ENCODE data around the gene HIP1R.

Gene HIP1R

GRCh38 chr12:122878780-122879612, 43.7 kb downstream of the HIP1R start:
- no peaks in the 10 kb centered on the region for H3K36me3 Mint-ChIP-seq (ENCODE audit: low read depth)
- peaks cover 86% of the 10 kb centered on the region for H3K4me1 Mint-ChIP-seq
- H3K27ac Mint-ChIP-seq, result peak overlapping the region; percentile 30 to 79 (median 77)
- H3K9me3 Mint-ChIP-seq, result no peaks in the 10 kb centered on the region
- no peaks in the 10 kb centered on the region for H3K27me3 Mint-ChIP-seq (ENCODE audit: low read depth)
- no peak overlapping the region for H3K4me3 Mint-ChIP-seq
- TF ChIP-seq, protein P1, sequence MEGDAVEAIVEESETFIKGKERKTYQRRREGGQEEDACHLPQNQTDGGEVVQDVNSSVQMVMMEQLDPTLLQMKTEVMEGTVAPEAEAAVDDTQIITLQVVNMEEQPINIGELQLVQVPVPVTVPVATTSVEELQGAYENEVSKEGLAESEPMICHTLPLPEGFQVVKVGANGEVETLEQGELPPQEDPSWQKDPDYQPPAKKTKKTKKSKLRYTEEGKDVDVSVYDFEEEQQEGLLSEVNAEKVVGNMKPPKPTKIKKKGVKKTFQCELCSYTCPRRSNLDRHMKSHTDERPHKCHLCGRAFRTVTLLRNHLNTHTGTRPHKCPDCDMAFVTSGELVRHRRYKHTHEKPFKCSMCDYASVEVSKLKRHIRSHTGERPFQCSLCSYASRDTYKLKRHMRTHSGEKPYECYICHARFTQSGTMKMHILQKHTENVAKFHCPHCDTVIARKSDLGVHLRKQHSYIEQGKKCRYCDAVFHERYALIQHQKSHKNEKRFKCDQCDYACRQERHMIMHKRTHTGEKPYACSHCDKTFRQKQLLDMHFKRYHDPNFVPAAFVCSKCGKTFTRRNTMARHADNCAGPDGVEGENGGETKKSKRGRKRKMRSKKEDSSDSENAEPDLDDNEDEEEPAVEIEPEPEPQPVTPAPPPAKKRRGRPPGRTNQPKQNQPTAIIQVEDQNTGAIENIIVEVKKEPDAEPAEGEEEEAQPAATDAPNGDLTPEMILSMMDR (IDR thresholded peaks at IDR 0.05; ENCODE audit: unreplicated experiment in 3 of 3), result no peak

- Mint-ChIP-seq H3K36me3 (ENCODE audit: low read depth) (no peaks in the 10 kb centered on the region), H3K4me3 (peak overlapping the region in 1 of 3 experiments; percentile 37), H3K27me3 (ENCODE audit: low read depth) (no peaks in the 10 kb centered on the region), H3K9me3 (no peaks in the 10 kb centered on the region), H3K27ac (peak overlapping the region; percentile 30 to 79 (median 77)), H3K4me1 (peaks cover 87% of the 10 kb centered on the region)
- TF ChIP-seq, protein P1 (IDR thresholded peaks at IDR 0.05; ENCODE audit: unreplicated experiment in 3 of 3), result no peak
Measured at GRCh38 chr12:122880155-122880667, 45.0 kb downstream of the HIP1R start.

GRCh38 chr12:122880668-122881067, 45.4 kb downstream of the HIP1R start:
- peak overlapping the region in 1 of 3 experiments; percentile 37 for H3K4me3 Mint-ChIP-seq
- H3K27ac Mint-ChIP-seq, result peak overlapping the region; percentile 30 to 79 (median 77)
- TF ChIP-seq, protein P1 (IDR thresholded peaks at IDR 0.05; ENCODE audit: unreplicated experiment in 3 of 3), result peak; percentile 16 to 51 (median 25)
- peaks cover 83% of the 10 kb centered on the region for H3K4me1 Mint-ChIP-seq
- H3K9me3 Mint-ChIP-seq, result no peaks in the 10 kb centered on the region
- H3K36me3 Mint-ChIP-seq (ENCODE audit: low read depth), result no peaks in the 10 kb centered on the region
- no peaks in the 10 kb centered on the region for H3K27me3 Mint-ChIP-seq (ENCODE audit: low read depth)

- TF ChIP-seq, protein P1 (IDR thresholded peaks at IDR 0.05; ENCODE audit: unreplicated experiment in 3 of 3), result no peak
- H3K4me3 Mint-ChIP-seq, result no peak overlapping the region
- no peaks in the 10 kb centered on the region for H3K9me3 Mint-ChIP-seq
- H3K4me1 Mint-ChIP-seq, result peaks cover 79% of the 10 kb centered on the region
- no peak overlapping the region for H3K27ac Mint-ChIP-seq
- no peaks in the 10 kb centered on the region for H3K36me3 Mint-ChIP-seq (ENCODE audit: low read depth)
- no peaks in the 10 kb centered on the region for H3K27me3 Mint-ChIP-seq (ENCODE audit: low read depth)
Measured at GRCh38 chr12:122882908-122883558, 47.8 kb downstream of the HIP1R start.

DNA sequence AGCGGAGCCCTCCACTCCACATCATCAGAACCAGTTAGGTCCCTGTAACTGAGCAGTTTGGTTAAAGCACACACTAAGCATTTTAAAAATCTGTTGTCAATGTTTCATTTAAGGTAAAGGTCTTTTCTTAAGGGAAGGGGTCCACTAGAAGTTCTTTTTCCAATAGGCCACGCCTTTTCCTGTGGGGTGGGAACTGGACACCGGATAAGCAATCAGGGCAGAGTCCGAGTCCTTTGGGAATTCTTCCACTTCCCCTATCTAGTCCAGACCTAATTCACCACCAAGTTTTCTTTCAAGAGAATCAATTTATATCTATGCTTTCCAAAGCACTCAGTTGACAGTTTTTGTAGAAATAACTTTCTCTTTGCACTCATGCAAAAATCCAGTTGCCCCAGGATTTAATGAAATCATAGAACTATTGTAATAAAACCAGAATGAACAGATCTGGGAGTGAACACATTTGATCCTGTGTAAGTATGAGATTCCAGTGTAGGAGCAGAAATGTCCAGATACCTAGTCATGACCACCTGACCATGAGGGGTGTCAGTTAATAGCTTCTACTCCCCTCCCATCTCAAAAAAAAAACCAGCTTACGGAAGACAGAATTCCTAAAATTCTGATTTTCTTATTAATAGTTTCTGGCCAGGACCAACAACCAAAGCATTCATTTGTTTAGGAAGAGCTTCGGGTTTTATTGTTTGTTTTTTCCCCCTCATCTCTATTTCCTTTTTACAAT, 49.0 kb downstream of the HIP1R start:
- TF ChIP-seq, protein P1 (IDR thresholded peaks at IDR 0.05; ENCODE audit: unreplicated experiment in 3 of 3), result no peak
- H3K4me1 Mint-ChIP-seq, result peaks cover 82% of the 10 kb centered on the region
- peak overlapping the region in 1 of 3 experiments; percentile 2 for H3K27ac Mint-ChIP-seq
- no peak overlapping the region for H3K4me3 Mint-ChIP-seq
- no peaks in the 10 kb centered on the region for H3K27me3 Mint-ChIP-seq (ENCODE audit: low read depth)
- no peaks in the 10 kb centered on the region for H3K36me3 Mint-ChIP-seq (ENCODE audit: low read depth)
- no peaks in the 10 kb centered on the region for H3K9me3 Mint-ChIP-seq
